GM12874 (cell line): Measurements from ENCODE around the gene COX17.

Source experiments
- TF ChIP-seq, protein P1 (sequence below): IDR thresholded peaks from 2 replicates; pipeline ENCODE4 v1.5.1; 2011; ENCODE audit warnings: low read depth, mild to moderate bottlenecking, control low read depth, low read length, moderate library complexity; ENCODE audit not compliant: insufficient read depth

COX17 gene

GRCh38 chr3:119649761-119650160, 27.4 kb downstream of the COX17 start:
- TF ChIP-seq, protein P1, sequence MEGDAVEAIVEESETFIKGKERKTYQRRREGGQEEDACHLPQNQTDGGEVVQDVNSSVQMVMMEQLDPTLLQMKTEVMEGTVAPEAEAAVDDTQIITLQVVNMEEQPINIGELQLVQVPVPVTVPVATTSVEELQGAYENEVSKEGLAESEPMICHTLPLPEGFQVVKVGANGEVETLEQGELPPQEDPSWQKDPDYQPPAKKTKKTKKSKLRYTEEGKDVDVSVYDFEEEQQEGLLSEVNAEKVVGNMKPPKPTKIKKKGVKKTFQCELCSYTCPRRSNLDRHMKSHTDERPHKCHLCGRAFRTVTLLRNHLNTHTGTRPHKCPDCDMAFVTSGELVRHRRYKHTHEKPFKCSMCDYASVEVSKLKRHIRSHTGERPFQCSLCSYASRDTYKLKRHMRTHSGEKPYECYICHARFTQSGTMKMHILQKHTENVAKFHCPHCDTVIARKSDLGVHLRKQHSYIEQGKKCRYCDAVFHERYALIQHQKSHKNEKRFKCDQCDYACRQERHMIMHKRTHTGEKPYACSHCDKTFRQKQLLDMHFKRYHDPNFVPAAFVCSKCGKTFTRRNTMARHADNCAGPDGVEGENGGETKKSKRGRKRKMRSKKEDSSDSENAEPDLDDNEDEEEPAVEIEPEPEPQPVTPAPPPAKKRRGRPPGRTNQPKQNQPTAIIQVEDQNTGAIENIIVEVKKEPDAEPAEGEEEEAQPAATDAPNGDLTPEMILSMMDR = no peak

DNA sequence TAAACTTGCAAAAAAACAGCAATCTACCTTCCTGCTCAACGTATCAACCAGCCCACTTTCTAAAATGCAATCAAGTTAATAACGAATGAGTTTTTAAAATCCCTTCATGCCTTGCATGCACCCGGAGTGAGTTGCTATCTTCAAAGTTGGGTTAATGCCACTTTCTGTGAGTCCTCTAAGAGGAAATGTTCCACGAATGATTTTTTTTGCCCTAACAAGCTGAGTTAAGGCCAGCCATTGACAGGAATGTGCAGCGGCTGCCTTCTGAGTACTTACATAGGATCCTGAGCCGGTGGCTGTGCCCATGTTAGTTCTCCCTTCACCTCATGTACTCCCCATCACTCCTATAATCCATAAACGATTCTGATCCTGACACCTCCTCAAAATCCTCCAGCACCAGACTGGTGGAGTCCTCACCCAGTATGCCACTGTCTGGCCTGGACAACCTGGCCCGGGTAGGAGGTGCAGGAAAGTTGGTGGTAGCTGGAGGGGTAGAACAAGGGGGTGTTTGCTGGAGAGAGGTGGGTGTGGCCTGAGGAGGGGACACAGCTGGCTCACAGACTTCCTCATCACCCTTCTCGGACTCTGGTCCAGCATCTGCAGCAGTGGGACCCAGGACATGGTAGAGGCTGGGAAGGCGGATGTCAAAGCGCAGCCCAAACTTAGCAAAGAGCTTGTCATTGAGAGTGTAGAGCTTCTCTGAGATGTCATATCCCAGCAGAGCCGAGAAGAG, 29.2 kb downstream of the COX17 start:
- TF ChIP-seq, protein P1 = no peak

- TF ChIP-seq, protein P1 = no peak
Measured at GRCh38 chr3:119647171-119647570, 30.0 kb downstream of the COX17 start.

DNA sequence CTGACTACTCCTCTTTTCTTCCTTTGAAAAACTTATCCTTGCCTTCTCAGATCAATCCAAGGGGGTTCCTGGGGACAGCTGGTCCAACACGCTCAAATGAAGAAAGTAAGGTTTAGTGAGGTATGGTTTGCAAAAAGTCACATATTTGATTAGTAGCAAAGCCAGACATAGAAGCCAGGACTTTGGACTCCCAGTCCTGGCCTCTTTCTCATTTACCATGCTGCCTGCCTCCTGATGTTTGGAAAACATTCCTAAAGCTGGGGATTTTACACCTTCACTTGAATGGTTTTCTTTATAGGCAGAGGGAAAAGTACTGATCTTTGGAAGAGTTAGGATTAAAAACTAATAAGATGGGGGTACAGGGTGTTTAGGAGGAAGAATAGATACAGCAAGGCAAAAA, 31.4 kb downstream of the COX17 start:
- TF ChIP-seq, protein P1 = no peak

- TF ChIP-seq, protein P1 = no peak
Measured at GRCh38 chr3:119644481-119644880, 32.7 kb downstream of the COX17 start.

DNA sequence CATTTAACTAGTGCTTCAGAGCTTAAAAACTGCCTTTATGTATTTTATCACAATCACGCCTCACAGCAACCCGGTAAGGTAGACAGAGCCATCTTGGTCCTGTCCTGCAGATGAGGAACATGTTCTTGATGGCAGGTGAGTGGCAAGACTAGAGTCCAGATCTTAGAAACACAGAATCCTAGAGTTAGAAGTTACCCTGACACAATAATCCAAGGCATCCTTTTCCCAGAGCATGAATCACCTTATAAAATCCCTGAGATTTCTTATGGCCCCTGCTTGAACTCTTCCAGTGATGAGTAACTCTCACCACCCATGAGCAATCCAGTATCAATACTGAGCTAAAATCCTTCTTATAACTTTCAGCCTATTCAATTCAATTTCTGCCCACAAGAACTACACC, 33.7 kb downstream of the COX17 start:
- TF ChIP-seq, protein P1 = no peak

DNA sequence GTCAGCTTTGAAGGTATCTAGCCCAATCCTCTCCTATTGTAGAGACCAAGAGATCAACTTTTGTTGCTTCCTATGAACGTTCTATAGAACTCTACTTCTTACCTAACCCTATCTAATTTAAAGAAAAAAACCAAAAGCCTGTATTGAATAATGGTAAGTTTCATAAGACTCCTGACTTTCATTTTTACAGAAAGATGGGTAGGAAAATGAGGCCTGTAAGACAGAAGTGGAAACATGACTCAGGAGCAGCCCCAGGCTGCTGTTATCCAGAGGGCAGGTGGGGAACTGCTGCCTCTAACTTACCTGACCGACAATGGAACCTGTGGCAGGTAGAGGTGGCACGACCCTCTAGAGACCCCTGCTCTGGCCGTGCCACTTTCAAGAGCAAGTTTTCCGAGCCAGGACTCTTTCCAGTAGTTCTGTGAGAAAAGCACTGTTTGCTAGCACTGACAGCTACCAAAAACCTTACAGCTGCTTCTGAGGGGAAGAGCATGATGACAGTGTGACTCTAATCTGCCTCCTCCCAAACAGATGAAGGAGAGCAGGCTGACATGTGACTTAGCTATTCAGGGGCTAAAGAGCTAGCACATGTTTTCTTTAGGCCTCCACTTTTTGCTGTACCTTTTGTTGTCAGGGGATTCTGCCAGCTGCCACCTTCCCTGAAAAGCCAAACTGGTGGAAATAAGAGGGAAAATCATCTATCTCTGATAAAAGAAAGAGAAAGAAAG, 34.3 kb downstream of the COX17 start:
- TF ChIP-seq, protein P1 = no peak
